ENCODE measurements around the gene MOV10. TPM values are rescaled to one million over a fixed set of nuclear protein-coding genes. Genes with fewer than 3 reads are reported as not detected.
"Not testable (repeated sequence)": the region's sequence is repeated elsewhere in the genome, so short reads cannot be mapped to it uniquely, and the experiment has no call there.

MOV10 gene
- total RNA-seq (2014; rRNA removed) = 38.5 and 45.1 TPM in 2 replicates
- 50.5 TPM for polyA plus RNA-seq (2012)

GRCh38 chr1:112674440-112674985 lies at the start of gene MOV10:
Gene MOV10 (plus strand): TSS chr1:112674659. CDS start chr1:112674913, 254 bp downstream.
- DNase-seq (ENCODE audit: low read depth) = peak; percentile 79

GRCh38 chr1:112625696-112626095 lies 48.8 kb upstream of the MOV10 start:
- DNase-seq (ENCODE audit: low read depth) = peak; percentile 46

GRCh38 chr1:112626193-112626592 lies 48.3 kb upstream of the MOV10 start:
- DNase-seq (ENCODE audit: low read depth) = no peak

- DNase-seq (ENCODE audit: low read depth) = no peak
These were observed 47.6 kb upstream of the MOV10 start for GRCh38 chr1:112626887-112627286.

GRCh38 chr1:112628516-112628915 lies 45.9 kb upstream of the MOV10 start:
- no peak for DNase-seq (ENCODE audit: low read depth)

GRCh38 chr1:112629256-112629655 lies 45.2 kb upstream of the MOV10 start:
- DNase-seq (ENCODE audit: low read depth) = no peak

GRCh38 chr1:112633628-112634027 lies 40.8 kb upstream of the MOV10 start:
- DNase-seq (ENCODE audit: low read depth) = no peak

- DNase-seq (ENCODE audit: low read depth) = no peak
These were observed 40.1 kb upstream of the MOV10 start for GRCh38 chr1:112634367-112634766.

GRCh38 chr1:112636056-112636455 lies 38.4 kb upstream of the MOV10 start:
- no peak for DNase-seq (ENCODE audit: low read depth)

- no peak for DNase-seq (ENCODE audit: low read depth)
These were observed 37.7 kb upstream of the MOV10 start for GRCh38 chr1:112636597-112637253.

GRCh38 chr1:112637254-112638109 lies 37.0 kb upstream of the MOV10 start:
- DNase-seq (ENCODE audit: low read depth) = peak; percentile 21

- DNase-seq (ENCODE audit: low read depth) = no peak
These were observed 36.4 kb upstream of the MOV10 start for GRCh38 chr1:112638110-112638428.

GRCh38 chr1:112640437-112640836 lies 34.0 kb upstream of the MOV10 start:
- DNase-seq (ENCODE audit: low read depth) = not testable (repeated sequence)

GRCh38 chr1:112643080-112643479 lies 31.4 kb upstream of the MOV10 start:
- DNase-seq (ENCODE audit: low read depth) = no peak

GRCh38 chr1:112646225-112646624 lies 28.2 kb upstream of the MOV10 start:
- no peak for DNase-seq (ENCODE audit: low read depth)

- DNase-seq (ENCODE audit: low read depth) = no peak
These were observed 23.3 kb upstream of the MOV10 start for GRCh38 chr1:112651205-112651604.

- DNase-seq (ENCODE audit: low read depth) = no peak
These were observed 8.6 kb upstream of the MOV10 start for GRCh38 chr1:112665857-112666256.

- DNase-seq (ENCODE audit: low read depth) = no peak
These were observed 7.5 kb upstream of the MOV10 start for GRCh38 chr1:112666946-112667345.

- no peak for DNase-seq (ENCODE audit: low read depth)
These were observed 2.5 kb upstream of the MOV10 start for GRCh38 chr1:112672009-112672408.

GRCh38 chr1:112672842-112673241 lies 1.6 kb upstream of the MOV10 start:
- no peak for DNase-seq (ENCODE audit: low read depth)

GRCh38 chr1:112673592-112674439 lies 643 bp upstream of the MOV10 start:
- peak; percentile 70 for DNase-seq (ENCODE audit: low read depth)

Measured in LHCN-M2 (cell line).